Loucy (cell line): ENCODE data around the gene GNAZ.

Experiments
- H2AFZ ChIP-seq: fragments of 200-600 bp; sonication (generic); 2 replicates; pipeline ENCODE4 v1.6.0; 2016; ENCODE audit warnings: antibody characterized with exemption, mild to moderate bottlenecking, low read length, moderate library complexity
- H3F3A ChIP-seq: fragments of 200-600 bp; 2 replicates; pipeline ENCODE4 v1.6.0; 2016; ENCODE audit warnings: antibody characterized with exemption, low read depth, mild to moderate bottlenecking
- H3K27me3 ChIP-seq: fragments of 200-600 bp; sonication (generic); 2 replicates; pipeline ENCODE4 v1.6.1; 2014; ENCODE audit warnings: low read length, mild to moderate bottlenecking; ENCODE audit not compliant: insufficient read depth, poor library complexity, severe bottlenecking
- H3K36me3 ChIP-seq: fragments of 200-600 bp; sonication (generic); 2 replicates; pipeline ENCODE4 v1.6.1; 2016; ENCODE audit warnings: low read length; ENCODE audit not compliant: insufficient read depth
- H3K4me1 ChIP-seq: fragments of 200-600 bp; sonication (generic); 2 replicates; pipeline ENCODE4 v1.5.1; 2014; ENCODE audit warnings: low read length, mild to moderate bottlenecking; ENCODE audit not compliant: insufficient read depth, poor library complexity, severe bottlenecking
- H3K4me2 ChIP-seq: fragments of 200-600 bp; sonication (generic); 2 replicates; pipeline ENCODE4 v1.6.0; 2014; ENCODE audit warnings: antibody characterized with exemption, low read length, low read depth, mild to moderate bottlenecking; ENCODE audit not compliant: poor library complexity, severe bottlenecking
- H3K4me3 ChIP-seq: fragments of 200-600 bp; sonication (generic); 2 replicates; pipeline ENCODE4 v1.5.1; 2014; ENCODE audit warnings: low read length, mild to moderate bottlenecking, mixed read lengths; ENCODE audit not compliant: poor library complexity, severe bottlenecking
- H3K79me2 ChIP-seq: fragments of 200-600 bp; sonication (generic); 2 replicates; pipeline ENCODE4 v1.6.1; 2014; ENCODE audit warnings: low read length; ENCODE audit not compliant: insufficient read depth
- H3K9ac ChIP-seq: fragments of 200-600 bp; sonication (generic); 2 replicates; pipeline ENCODE4 v1.6.0; 2014; ENCODE audit warnings: mild to moderate bottlenecking, low read depth, low read length, moderate library complexity; ENCODE audit not compliant: poor library complexity, severe bottlenecking
- H3K9me2 ChIP-seq: fragments of 200-600 bp; sonication (generic); replicated peaks from 2 replicates; pipeline ENCODE4 v1.6.1; 2016; ENCODE audit warnings: low read depth, low read length, mixed read lengths
- H3K9me3 ChIP-seq: fragments of 200-600 bp; sonication (generic); 2 replicates; pipeline ENCODE4 v1.6.1; 2014; ENCODE audit warnings: mild to moderate bottlenecking, antibody characterized with exemption, low read length, low read depth; ENCODE audit not compliant: insufficient read depth
- H4K20me1 ChIP-seq: fragments of 200-600 bp; sonication (generic); 2 replicates; pipeline ENCODE4 v1.6.0; 2014; ENCODE audit warnings: antibody characterized with exemption, low read length, mild to moderate bottlenecking; ENCODE audit not compliant: insufficient read depth, poor library complexity, severe bottlenecking
- CTCF ChIP-seq: fragments of 200-600 bp; sonication (generic); conservative IDR thresholded peaks from 2 replicates; pipeline ENCODE4 v1.5.1; 2014; ENCODE audit warnings: mild to moderate bottlenecking, antibody characterized with exemption, low read length
- EZH2phosphoT487 ChIP-seq: fragments of 200-600 bp; IDR thresholded peaks from 2 replicates; pipeline ENCODE4 v1.6.1; 2018; ENCODE audit warnings: antibody characterized with exemption, mild to moderate bottlenecking, moderate library complexity, borderline replicate concordance

The GNAZ gene

GRCh38 chr22:23113067-23113846, 42.9 kb downstream of the GNAZ start:
- no peaks in the 10 kb centered on the region for H3K27me3 ChIP-seq
- no peak overlapping the region for H2AFZ ChIP-seq
- H3K9me3 ChIP-seq = no peaks in the 10 kb centered on the region
- no peaks in the 10 kb centered on the region for H3K9me2 ChIP-seq
- H3K79me2 ChIP-seq = no peaks in the 10 kb centered on the region
- no peak overlapping the region for H3K4me2 ChIP-seq
- peaks cover 8% of the 10 kb centered on the region for H3K4me1 ChIP-seq
- no peaks in the 10 kb centered on the region for H3K36me3 ChIP-seq
- no peak overlapping the region for H3K9ac ChIP-seq
- H3K4me3 ChIP-seq = no peak overlapping the region
- TF ChIP-seq EZH2phosphoT487 = no peak
- TF ChIP-seq CTCF = no peak
- no peaks in the 10 kb centered on the region for H4K20me1 ChIP-seq
- H3F3A ChIP-seq = no peaks in the 10 kb centered on the region

- no peaks in the 10 kb centered on the region for H3F3A ChIP-seq
- H3K4me1 ChIP-seq = peaks cover 8% of the 10 kb centered on the region
- no peaks in the 10 kb centered on the region for H3K27me3 ChIP-seq
- no peaks in the 10 kb centered on the region for H4K20me1 ChIP-seq
- H3K9me3 ChIP-seq = no peaks in the 10 kb centered on the region
- H3K4me2 ChIP-seq = no peak overlapping the region
- H3K4me3 ChIP-seq = no peak overlapping the region
- no peaks in the 10 kb centered on the region for H3K79me2 ChIP-seq
- no peak overlapping the region for H2AFZ ChIP-seq
- H3K9me2 ChIP-seq = no peaks in the 10 kb centered on the region
- H3K9ac ChIP-seq = no peak overlapping the region
- H3K36me3 ChIP-seq = no peaks in the 10 kb centered on the region
- TF ChIP-seq CTCF (no peak), EZH2phosphoT487 (no peak)
Observed at GRCh38 chr22:23113847-23114720, 43.8 kb downstream of the GNAZ start.

GRCh38 chr22:23114721-23115020, 44.4 kb downstream of the GNAZ start:
- H3K4me1 ChIP-seq = peaks cover 11% of the 10 kb centered on the region
- H3K9me3 ChIP-seq = no peaks in the 10 kb centered on the region
- H3K4me2 ChIP-seq = no peak overlapping the region
- no peaks in the 10 kb centered on the region for H3K36me3 ChIP-seq
- no peaks in the 10 kb centered on the region for H3K27me3 ChIP-seq
- H3K79me2 ChIP-seq = no peaks in the 10 kb centered on the region
- TF ChIP-seq CTCF = no peak
- TF ChIP-seq EZH2phosphoT487 = no peak
- no peaks in the 10 kb centered on the region for H3F3A ChIP-seq
- no peak overlapping the region for H3K4me3 ChIP-seq
- H3K9ac ChIP-seq = no peak overlapping the region
- H2AFZ ChIP-seq = no peak overlapping the region
- H3K9me2 ChIP-seq = no peaks in the 10 kb centered on the region
- no peaks in the 10 kb centered on the region for H4K20me1 ChIP-seq
